ENCODE data around the gene SND1.

SND1 gene

DNA sequence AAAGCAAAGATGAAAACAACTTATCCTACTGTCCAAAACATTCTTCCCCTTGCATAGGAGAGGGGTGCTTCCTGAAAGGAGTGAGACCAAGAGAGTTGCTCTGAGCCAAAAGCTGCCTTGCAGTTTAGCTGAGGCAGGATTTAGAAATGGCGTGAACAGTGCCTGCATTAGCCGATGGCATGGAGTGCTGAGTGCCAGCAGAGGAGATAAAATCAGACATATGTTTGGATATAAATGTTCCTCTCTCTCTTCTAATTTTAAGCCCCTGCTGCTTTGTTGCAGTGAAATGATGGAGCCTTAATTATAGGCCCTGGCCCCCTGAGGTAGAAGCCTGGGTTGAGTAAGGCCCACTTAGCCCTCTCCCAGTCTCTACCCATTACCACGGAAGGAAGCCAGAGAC is 372.2 kb downstream of the SND1 start:
- Histone ChIP-seq H3K36me3 (replicated peaks; ENCODE audit: insufficient read depth, low read length) (peaks cover 5% of the 10 kb centered on the region; the same call in 1 of the 2 replicates), H3K27me3 (replicated peaks; ENCODE audit: insufficient read depth, low read length) (no peaks in the 10 kb centered on the region), H3F3A (ENCODE audit: insufficient read depth, low read length) (no peaks in the 10 kb centered on the region), H3K4me3 (ENCODE audit: low read length) (no peak overlapping the region), H2AFZ (ENCODE audit: low read length) (no peak overlapping the region), H3K9ac (ENCODE audit: low read length) (no peak overlapping the region), H3K79me2 (ENCODE audit: low read length) (peaks cover 65% of the 10 kb centered on the region), H3K9me3 (replicated peaks; ENCODE audit: insufficient read depth, low read length) (no peaks in the 10 kb centered on the region), H3K4me1 (ENCODE audit: low read length) (no peaks in the 10 kb centered on the region), H3K9me2 (replicated peaks; ENCODE audit: insufficient read depth, low read length) (no peaks in the 10 kb centered on the region), H4K20me1 (ENCODE audit: insufficient read depth, low read length) (no peaks in the 10 kb centered on the region), H3K27ac (ENCODE audit: low read length) (no peak overlapping the region), H3K4me2 (ENCODE audit: low read depth, low read length) (no peak overlapping the region)
- no peak for DNase-seq
- no peak for TF ChIP-seq EZH2phosphoT487 (IDR thresholded peaks at IDR 0.05; ENCODE audit: low read length)
- no peak for TF ChIP-seq EZH2 (optimal IDR thresholded peaks at IDR 0.05; ENCODE audit: low read depth, low read length)
- TF ChIP-seq, protein P1, sequence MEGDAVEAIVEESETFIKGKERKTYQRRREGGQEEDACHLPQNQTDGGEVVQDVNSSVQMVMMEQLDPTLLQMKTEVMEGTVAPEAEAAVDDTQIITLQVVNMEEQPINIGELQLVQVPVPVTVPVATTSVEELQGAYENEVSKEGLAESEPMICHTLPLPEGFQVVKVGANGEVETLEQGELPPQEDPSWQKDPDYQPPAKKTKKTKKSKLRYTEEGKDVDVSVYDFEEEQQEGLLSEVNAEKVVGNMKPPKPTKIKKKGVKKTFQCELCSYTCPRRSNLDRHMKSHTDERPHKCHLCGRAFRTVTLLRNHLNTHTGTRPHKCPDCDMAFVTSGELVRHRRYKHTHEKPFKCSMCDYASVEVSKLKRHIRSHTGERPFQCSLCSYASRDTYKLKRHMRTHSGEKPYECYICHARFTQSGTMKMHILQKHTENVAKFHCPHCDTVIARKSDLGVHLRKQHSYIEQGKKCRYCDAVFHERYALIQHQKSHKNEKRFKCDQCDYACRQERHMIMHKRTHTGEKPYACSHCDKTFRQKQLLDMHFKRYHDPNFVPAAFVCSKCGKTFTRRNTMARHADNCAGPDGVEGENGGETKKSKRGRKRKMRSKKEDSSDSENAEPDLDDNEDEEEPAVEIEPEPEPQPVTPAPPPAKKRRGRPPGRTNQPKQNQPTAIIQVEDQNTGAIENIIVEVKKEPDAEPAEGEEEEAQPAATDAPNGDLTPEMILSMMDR (IDR thresholded peaks at IDR 0.05; ENCODE audit: low read length) = no peak

DNA sequence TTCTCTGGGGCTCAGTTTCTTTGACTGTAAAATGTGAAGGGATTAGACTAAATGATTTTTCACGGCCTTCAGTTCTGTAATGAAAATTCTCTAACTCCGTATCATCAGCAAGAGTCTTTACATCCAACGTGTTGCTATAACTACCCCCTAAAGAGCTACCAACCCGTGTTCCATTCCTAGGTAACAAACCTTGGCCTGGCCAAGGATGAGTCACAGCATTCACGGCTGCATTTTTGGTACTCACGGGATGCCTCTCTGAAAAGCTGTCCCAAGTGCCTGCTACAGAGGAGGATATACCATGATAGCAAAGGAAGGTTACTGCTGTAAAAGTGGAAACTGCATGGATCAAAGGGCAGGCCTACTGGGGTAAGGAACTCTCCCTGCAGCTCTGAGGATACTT is 373.4 kb downstream of the SND1 start:
- H4K20me1 ChIP-seq (ENCODE audit: insufficient read depth, low read length) = no peaks in the 10 kb centered on the region
- H3K9ac ChIP-seq (ENCODE audit: low read length) = no peak overlapping the region
- TF ChIP-seq EZH2 (optimal IDR thresholded peaks at IDR 0.05; ENCODE audit: low read depth, low read length) (no peak), EZH2phosphoT487 (IDR thresholded peaks at IDR 0.05; ENCODE audit: low read length) (no peak)
- TF ChIP-seq, protein P1 (IDR thresholded peaks at IDR 0.05; ENCODE audit: low read length) = no peak
- no peaks in the 10 kb centered on the region for H3K9me2 ChIP-seq (replicated peaks; ENCODE audit: insufficient read depth, low read length)
- no peaks in the 10 kb centered on the region; the same call in 1 of the 2 replicates for H3K36me3 ChIP-seq (replicated peaks; ENCODE audit: insufficient read depth, low read length)
- no peak for DNase-seq
- no peaks in the 10 kb centered on the region for H3K27me3 ChIP-seq (replicated peaks; ENCODE audit: insufficient read depth, low read length)
- peaks cover 68% of the 10 kb centered on the region for H3K79me2 ChIP-seq (ENCODE audit: low read length)
- no peak overlapping the region for H3K27ac ChIP-seq (ENCODE audit: low read length)
- no peaks in the 10 kb centered on the region for H3K4me1 ChIP-seq (ENCODE audit: low read length)
- no peak overlapping the region for H3K4me2 ChIP-seq (ENCODE audit: low read depth, low read length)
- no peak overlapping the region for H3K4me3 ChIP-seq (ENCODE audit: low read length)
- no peaks in the 10 kb centered on the region for H3K9me3 ChIP-seq (replicated peaks; ENCODE audit: insufficient read depth, low read length)
- H3F3A ChIP-seq (ENCODE audit: insufficient read depth, low read length) = no peaks in the 10 kb centered on the region
- H2AFZ ChIP-seq (ENCODE audit: low read length) = no peak overlapping the region

DNA sequence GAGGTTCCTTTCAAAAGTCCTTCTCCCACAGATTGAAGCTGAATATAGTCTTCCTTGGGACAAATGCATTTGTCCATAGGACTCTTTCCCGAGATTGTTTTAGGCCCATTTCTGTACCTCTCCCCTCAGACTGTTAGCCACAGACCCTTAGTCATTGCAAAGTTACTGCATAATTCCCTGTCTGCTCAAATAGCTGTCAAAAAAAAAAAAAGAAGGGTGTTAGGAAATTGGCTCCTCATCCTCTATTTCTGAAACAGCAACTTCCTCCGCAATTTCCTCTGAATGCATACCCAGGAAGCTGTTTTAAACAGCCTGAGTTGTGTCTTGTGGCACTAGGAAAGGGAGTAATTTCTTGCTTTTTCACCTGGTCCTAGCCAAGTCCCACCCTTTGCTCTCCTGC is 373.8 kb downstream of the SND1 start:
- H4K20me1 ChIP-seq (ENCODE audit: insufficient read depth, low read length) = no peaks in the 10 kb centered on the region
- H3K4me2 ChIP-seq (ENCODE audit: low read depth, low read length) = no peak overlapping the region
- no peak overlapping the region for H3K9ac ChIP-seq (ENCODE audit: low read length)
- TF ChIP-seq, protein P1 (IDR thresholded peaks at IDR 0.05; ENCODE audit: low read length) = no peak
- no peak for TF ChIP-seq EZH2phosphoT487 (IDR thresholded peaks at IDR 0.05; ENCODE audit: low read length)
- TF ChIP-seq EZH2 (optimal IDR thresholded peaks at IDR 0.05; ENCODE audit: low read depth, low read length) = no peak
- no peaks in the 10 kb centered on the region; the same call in 1 of the 2 replicates for H3K36me3 ChIP-seq (replicated peaks; ENCODE audit: insufficient read depth, low read length)
- no peaks in the 10 kb centered on the region for H3F3A ChIP-seq (ENCODE audit: insufficient read depth, low read length)
- no peak overlapping the region for H2AFZ ChIP-seq (ENCODE audit: low read length)
- H3K27me3 ChIP-seq (replicated peaks; ENCODE audit: insufficient read depth, low read length) = no peaks in the 10 kb centered on the region
- H3K79me2 ChIP-seq (ENCODE audit: low read length) = peaks cover 71% of the 10 kb centered on the region
- no peaks in the 10 kb centered on the region for H3K9me3 ChIP-seq (replicated peaks; ENCODE audit: insufficient read depth, low read length)
- no peak for DNase-seq
- no peaks in the 10 kb centered on the region for H3K9me2 ChIP-seq (replicated peaks; ENCODE audit: insufficient read depth, low read length)
- no peak overlapping the region for H3K27ac ChIP-seq (ENCODE audit: low read length)
- H3K4me1 ChIP-seq (ENCODE audit: low read length) = no peaks in the 10 kb centered on the region
- no peak overlapping the region for H3K4me3 ChIP-seq (ENCODE audit: low read length)

All from MM.1S (cell line).